ENCODE data around the gene PHB1. TPM values are rescaled to one million over a fixed set of nuclear protein-coding genes. Genes with fewer than 3 reads are reported as not detected.
"Not testable (repeated sequence)": the region's sequence is repeated elsewhere in the genome, so short reads cannot be mapped to it uniquely, and the experiment has no call there.

Gene PHB1
- total RNA-seq, 1 donor from 2014 or later: 47.7 TPM

DNA sequence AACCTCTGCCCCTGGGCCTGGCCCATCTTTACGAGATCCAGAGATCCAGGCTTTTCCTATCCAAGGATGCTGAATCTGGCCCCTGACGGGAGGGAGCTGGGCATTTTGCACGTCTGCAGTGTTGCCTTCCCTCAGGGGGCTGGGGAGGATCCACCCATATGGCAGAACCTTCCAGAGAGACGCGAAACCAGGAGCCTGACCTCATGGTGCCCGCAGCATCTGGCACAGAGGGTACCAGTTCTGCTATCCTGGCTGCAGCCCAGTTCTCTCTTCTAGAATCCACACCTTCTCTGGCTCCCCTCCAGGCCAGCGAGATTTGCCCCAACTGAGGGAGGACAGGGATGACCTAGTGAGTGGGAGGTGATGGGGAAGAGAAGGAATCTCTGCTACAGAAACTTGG lies 32.1 kb downstream of the PHB1 start:
- FAIRE-seq (no peak), DNase-seq (ENCODE audit: low spot score in 2 of 2) (no peak)

DNA sequence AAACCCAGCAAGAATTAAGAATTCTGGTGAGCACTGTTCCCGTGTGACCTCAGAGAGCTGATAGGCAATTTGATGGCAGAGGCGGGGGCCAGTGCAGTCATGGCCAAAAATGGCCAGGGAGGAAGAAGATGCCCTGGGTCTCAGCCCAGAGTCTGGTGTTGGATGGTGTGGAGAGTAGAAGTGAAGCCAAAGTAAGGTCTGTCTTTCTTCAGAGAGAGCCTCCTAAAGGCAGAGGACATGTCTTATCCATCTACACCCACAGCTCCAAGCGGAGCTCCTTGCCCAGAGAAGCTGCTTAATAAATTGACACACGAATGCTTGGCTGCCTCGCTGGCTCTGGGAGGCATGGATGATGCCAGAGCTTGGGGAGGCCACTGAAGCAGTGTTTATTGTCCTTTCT lies 32.9 kb downstream of the PHB1 start:
- FAIRE-seq: no peak
- DNase-seq (ENCODE audit: low spot score in 2 of 2): no peak

DNA sequence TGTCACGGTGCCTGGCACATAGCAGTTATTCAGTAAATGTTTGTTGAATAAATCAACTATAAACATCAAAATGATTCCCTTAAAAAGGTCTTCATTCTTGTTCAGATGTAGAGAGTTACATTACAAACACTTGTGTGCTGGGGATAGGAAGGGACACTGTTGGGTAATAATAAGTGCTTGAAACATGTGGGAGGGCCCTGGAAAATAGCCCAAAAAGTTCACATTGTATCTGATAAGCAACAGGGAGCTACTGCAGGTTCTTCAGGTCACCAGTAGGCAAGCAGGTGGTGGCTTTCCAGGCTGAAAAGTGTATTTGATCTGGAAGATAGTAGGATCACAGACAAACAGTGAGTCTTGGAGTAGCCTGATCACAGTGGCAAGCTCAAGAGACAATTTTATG lies 33.6 kb downstream of the PHB1 start:
- FAIRE-seq: no peak
- DNase-seq (ENCODE audit: low spot score in 2 of 2): no peak

DNA sequence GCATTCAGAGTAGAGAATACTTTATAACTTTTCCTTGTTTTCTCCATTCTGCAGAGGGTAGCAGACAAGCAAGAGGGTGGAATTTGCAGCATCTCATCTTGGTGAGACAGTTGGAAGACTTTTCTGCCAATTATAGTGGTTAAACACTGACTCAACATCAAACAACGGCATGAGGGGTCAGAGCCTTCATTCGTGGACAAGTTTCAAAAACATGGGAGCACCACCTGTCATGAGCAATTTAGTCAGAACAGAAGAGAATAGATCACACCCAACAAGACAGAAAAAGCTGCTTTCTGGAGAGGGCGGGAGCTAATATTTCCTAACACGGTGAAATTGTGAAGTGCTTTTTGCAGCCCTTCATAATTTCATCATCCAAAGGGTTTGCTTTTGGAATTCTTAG lies 34.8 kb downstream of the PHB1 start:
- FAIRE-seq (no peak), DNase-seq (ENCODE audit: low spot score in 2 of 2) (no peak)

DNA sequence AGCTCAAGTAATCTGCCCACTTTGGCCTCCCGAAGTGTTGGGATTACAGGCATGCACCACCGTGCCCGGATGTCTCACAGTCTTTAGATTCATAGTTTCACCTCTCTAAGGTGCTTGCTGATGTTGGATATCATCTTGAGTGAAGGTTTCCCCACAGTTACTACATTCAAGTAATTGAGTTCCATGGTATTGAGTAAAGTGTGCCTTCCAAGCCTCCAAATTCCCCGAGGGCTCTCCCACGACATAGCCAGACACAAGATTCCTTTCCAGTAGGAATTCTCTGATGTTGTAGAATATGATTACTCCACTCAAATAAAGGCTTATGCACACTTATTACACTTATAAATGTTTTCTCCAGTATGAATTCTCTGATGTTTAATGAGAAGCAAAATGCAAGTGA lies 36.4 kb downstream of the PHB1 start:
- no peak for DNase-seq (ENCODE audit: low spot score in 2 of 2)
- no peak for FAIRE-seq

DNA sequence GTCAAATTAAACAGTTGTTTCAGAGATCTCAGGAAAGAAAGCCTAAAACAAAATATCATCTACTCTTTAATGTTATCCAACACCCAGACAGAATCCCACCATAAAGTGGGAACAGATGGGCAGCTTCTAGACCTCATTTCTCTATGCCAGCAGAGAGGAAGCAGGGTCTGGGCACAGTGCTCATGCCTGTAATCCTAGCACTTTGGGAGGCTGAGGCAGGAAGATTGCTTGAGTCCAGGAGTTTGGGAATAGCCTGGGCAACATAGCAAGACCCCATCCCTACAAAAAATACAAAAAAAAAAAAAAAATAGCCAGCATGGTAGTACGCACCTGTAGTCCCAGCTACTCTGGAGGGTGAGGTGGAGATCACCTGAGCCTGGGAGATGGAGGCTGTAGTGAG lies 39.1 kb downstream of the PHB1 start:
- FAIRE-seq (no peak), DNase-seq (ENCODE audit: low spot score in 2 of 2) (no peak)

DNA sequence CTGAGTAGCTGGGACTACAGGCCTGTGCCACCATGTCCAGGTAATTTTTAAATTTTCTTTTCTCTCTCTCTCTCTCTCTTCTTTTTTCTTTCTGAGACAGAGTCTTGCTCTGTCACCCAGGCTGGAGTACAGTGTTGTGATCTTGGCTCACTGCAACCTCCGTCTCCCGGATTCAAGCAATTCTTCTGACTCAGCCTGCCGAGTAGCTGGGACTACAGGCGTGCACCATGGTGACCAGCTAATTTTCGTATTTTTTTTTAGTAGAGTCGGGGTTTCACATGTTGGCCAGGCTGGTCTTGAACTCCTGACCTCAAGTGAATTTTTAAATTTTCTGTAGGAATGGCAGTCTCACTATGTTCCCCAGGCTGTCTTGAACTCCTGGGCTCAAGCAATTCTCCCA lies 41.6 kb downstream of the PHB1 start:
- no peak for FAIRE-seq

DNA sequence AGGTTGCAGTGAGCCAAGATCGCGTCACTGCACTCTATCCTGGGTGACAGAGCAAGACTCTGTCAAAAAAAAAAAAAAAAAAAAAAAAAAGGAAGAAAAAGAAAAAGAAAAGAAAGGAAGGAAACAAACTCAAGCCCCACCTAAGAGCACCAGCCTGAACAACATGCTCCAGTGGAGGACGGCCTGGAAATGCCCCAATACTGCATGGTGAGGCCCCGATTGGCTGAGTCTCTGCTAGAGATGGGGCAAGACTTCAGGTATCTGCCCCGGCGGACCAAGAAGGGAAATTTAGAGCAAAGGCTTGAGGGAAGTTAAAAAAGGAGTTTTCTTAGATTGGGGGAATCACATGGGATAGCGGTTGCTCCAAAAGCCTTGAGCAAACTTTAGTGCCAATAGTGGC lies 42.3 kb downstream of the PHB1 start:
- FAIRE-seq: no peak
- DNase-seq (ENCODE audit: low spot score in 2 of 2): no peak

More for the DNA sequence above, 41.6 kb downstream of the PHB1 start:
- no peak for DNase-seq (ENCODE audit: low spot score in 2 of 2)

DNA sequence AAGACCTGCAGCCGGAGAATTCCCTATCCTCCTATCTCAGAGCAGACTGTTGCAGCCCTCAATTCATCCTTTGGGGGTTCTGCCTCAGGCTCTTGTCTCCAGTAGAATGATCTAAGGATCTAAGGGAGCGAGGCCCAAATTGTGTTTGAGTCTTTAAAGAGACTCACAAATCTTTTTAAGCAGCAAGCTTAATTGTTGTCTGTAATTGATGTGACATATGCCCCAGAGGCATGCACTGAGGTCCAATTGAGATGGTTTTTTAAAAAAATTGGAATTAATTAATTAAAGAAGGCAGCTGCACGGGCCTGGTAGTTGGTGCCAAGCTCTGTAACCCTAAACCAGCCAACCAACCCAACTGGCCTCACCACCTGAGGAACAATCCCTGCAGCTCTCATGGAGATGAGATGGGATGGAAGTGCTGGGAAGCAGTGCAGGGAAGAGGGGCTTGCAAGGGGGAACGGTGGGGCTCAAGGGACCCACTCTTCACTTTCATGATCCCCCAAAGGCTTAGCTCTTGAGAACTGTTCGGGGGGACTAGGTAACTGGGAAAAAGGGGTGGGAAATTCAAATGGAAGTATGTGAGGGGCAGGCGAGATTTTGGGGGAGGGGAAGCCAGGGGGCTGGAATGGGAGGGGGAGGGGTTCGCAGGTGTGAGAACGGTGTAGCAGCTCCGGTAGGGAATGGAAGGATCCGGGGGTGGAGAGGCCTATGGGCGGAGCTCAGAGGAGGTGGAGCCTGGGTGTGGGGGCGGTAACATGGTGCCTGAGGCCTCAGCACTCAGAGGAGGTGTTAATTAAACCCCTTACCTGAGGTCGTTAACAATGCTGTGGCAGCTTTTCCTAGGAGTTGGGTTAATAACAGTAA lies 43.5 kb downstream of the PHB1 start:
- FAIRE-seq (no peak), DNase-seq (ENCODE audit: low spot score in 2 of 2) (no peak)

DNA sequence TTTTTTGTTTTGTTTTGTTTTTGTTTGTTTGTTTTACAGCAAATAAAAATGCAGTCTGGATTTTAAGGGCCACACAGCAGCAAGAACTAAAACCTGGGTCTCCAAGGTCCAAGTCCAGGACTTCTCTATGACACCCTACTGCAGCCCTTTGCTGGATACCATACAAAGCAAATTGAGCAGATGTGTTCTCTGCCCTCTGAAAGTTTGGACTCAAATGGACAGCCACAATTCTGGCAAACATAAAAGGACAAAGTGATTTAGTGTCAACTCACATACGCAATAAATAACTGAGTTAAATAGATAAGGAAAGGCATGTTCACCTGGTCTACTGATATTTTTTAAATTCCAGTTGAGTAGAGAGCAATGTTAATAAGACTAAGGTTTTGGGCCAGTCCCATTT lies 44.9 kb downstream of the PHB1 start:
- FAIRE-seq: no peak

DNA sequence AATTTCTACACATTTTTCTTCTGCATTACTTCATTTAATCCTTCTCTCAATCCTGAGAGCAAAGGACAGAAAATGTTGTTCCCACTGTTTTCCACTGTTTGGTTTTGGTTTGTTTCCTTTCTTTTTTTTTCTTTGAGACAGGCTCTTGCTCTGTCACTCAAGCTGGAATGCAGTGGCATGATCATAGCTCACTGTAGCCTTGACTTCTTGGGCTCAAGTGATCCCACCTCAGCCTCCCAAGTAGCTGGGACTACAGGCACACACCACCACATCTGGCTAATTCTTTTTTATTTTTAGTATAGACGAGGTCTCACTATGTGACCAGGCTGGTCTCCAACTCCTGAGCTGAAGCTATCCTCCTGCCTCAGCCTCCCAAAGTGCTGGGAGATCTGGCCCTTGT lies 45.6 kb downstream of the PHB1 start:
- DNase-seq (ENCODE audit: low spot score in 2 of 2): no peak
- FAIRE-seq: no peak

More for the DNA sequence above, 44.9 kb downstream of the PHB1 start:
- no peak for DNase-seq (ENCODE audit: low spot score in 2 of 2)

DNA sequence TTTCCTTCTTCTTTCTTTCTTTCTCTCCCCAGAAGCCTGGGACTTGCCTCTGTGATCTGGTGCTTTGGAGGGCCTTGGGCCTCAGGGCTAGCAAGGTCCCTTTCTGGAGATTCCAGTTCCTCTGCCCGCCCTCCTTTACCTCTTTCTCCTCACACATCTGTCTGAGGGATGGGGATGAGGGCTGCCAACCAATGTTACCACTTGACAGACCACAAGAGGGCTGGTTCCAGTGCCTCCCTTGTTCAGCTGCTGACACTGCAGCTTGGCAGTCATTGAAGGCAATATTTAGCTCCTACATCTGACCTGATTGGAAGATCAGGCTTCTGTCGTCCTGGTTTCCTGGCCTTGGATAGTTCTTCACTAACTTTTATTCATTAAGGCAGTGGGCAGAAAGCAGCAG lies 49.0 kb downstream of the PHB1 start:
- no peak for FAIRE-seq

DNA sequence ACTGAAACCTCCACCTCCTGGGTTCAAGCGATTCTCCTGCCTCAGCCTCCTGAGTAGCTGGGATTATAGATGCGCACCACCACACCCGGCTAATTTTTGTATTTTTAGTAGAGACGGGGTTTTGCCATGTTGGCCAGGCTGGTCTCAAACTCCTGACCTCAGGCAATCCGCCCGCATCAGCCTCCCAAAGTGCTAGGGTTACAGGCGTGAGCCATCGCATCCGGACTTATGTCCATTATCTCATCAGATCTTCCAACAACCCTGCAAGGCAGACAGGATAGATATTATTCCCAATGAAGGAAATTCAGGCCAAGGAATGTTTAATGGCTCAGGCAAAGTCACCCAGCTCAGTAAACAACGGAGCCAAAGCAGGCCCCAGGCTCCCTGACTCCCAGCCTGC lies 49.6 kb downstream of the PHB1 start:
- DNase-seq (ENCODE audit: low spot score in 2 of 2); FAIRE-seq: not testable (repeated sequence)

More for the DNA sequence above, 49.0 kb downstream of the PHB1 start:
- DNase-seq (ENCODE audit: low spot score in 2 of 2): no peak

DNA sequence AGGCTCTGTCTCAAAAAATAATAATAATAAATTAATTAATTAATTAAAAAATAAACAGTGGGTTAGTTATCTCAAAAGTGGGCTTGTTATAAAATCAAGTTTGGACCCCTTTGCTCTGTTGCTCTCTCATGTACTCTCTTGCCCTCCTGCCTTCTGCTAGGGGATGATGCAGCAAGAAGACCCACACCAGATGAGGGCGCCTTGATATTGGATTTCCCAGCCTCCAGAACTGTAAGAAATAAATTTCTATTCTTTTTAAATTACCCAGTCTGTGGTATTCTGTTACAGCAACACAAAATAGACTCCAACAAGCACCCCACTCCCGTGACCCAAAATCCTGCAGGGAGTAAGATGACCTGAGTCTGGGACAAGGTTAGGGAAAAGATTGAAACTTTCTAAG lies 50.6 kb downstream of the PHB1 start:
- no peak for DNase-seq (ENCODE audit: low spot score in 2 of 2)
- no peak for FAIRE-seq

DNA sequence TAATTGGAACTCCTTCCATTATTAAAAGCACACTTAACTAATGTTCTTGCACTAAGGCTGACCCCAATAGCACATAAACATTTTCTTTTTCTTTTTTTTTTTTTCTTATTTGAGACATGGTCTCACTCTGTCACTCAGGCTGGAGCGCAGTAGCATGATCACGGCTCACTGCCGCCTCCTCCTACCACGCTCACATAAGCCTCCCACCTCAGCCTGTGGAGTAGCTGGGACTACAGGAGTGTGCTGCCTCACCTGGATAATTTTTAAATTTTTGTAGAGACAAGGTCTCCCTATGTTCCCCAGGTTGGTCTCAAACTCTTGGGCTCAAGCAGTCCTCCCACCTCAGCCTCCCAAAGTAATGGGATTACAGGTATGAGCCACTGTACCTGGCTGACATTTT lies 51.4 kb downstream of the PHB1 start:
- FAIRE-seq (no peak), DNase-seq (ENCODE audit: low spot score in 2 of 2) (no peak)

DNA sequence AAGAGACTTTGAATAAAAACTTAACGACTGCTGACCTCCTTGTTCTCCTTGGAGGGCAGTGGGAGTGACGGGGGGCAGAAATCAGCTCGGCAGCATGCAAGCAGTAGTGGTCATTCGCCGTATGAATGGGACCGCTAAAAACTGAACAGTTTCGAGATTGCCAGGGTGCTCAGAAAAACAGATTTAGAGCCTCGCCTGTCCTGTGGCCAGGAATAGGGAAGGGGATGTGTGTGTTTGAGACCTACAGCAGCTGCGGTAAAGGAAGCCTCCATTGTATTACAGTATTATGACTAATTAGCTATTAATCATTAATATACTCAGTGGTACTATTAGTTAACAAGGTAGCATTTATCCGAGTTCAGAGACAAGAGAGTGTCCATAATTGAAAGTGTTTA lies 52.0 kb downstream of the PHB1 start:
- peak in 1 of 2 donors; percentile 24 for DNase-seq (ENCODE audit: low spot score in 2 of 2)
- FAIRE-seq: no peak

DNA sequence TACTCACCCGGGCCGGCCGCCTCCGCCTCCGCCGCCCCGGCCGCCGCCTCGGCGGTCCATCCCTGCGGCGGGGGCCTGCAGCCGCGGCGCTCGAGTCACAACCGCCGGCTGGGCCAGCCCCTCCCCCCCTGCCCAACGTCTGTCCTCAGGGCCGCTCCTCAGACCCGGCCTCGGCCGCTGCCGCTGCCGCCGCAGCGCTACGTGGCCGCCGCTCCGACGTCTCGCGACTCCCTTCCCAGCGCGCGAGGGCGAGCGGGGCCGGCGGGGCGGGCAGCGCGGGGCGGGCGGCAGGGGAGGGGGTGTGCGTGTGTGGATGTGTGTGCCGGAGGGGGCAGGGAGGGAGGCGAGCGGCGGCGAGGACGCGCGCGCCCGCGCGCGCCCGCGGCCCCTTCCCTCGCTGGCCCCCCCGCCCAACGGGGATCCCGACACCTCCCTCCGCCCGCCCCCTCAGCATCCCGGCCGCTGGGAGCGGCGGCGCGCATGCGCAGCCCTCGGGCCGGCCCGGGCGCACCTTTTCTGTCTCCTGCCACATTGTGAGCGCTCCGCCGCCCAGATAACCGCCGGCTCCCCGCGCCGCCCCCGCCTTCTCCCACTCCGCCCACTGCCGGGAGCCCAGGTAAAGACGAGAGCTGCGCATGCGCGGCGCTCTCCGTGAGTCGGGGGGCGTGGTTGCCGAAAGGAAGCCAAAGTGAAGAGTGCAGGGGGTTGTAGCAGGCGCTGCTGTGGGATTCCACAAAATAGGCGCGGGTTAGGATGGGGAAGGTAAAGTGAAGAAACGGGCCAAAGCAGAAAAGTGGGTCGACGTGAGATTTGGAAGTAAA lies 52.6 kb downstream of the PHB1 start, which contains the start of gene ZNF652:
TSS of gene ZNF652 (minus strand) at position 349 of the 821 bp plus-strand sequence. CDS start 44,525 bp downstream, outside the sequence.
- FAIRE-seq: no peak

DNA sequence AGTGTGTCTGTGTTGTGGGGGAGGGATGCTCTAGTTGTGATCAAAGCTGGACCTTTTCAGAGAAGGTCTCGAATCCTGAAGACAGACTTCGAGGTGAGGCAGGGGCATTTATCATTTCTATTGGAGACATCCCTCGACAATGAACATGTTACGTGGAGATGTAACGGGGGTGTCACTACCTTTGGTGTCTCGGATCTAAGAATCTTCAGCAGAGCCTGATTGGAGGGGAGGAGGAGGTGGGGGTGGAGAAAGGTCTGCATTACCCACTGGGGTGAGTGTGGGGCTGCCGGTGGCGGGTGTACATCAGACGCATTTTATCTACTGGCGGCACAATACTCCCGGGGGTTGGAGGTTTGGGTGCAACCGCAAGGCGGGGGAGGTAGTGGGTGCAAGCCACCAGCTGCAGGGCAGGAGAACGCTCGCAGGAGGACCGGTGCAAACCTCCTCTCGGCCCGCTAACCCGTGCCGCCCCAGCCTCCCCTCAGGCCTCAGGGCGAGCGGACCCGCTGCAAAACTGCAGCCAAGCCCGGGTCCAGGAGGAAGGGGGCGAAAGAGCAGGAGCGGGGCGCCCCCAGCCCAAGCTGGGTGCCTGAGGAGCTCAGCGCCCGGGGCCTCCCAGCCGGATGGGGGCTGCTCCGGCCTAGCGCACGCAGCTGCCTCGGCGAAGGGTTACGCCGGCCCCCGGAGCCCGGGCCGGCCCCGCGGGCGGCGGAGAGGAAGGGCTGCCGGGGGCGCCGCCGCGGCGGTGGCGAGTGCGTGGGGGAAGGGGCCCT lies 53.4 kb downstream of the PHB1 start:
- DNase-seq (ENCODE audit: low spot score in 2 of 2): peak; percentile 33 to 49
- no peak for FAIRE-seq

More for the DNA sequence above, 52.6 kb downstream of the PHB1 start, which contains the start of gene ZNF652:
- DNase-seq (ENCODE audit: low spot score in 2 of 2): peak; percentile 96 to 97

DNA sequence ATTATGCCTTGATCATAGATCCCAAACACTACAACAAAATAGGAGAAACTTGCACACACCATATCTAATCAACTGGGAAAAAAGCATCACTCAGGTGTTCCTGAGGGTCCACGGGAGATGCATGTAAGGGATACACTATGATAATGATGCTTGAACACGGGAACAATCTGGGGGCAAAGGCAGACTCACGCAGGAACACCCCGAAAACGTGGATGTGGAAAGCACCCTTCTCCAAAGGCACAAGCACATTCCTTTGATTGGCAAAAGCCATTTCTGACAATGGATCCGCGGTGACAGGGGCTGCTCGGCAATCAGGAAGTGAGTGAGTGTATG lies 53.9 kb downstream of the PHB1 start:
- FAIRE-seq (no peak), DNase-seq (ENCODE audit: low spot score in 2 of 2) (no peak)

DNA sequence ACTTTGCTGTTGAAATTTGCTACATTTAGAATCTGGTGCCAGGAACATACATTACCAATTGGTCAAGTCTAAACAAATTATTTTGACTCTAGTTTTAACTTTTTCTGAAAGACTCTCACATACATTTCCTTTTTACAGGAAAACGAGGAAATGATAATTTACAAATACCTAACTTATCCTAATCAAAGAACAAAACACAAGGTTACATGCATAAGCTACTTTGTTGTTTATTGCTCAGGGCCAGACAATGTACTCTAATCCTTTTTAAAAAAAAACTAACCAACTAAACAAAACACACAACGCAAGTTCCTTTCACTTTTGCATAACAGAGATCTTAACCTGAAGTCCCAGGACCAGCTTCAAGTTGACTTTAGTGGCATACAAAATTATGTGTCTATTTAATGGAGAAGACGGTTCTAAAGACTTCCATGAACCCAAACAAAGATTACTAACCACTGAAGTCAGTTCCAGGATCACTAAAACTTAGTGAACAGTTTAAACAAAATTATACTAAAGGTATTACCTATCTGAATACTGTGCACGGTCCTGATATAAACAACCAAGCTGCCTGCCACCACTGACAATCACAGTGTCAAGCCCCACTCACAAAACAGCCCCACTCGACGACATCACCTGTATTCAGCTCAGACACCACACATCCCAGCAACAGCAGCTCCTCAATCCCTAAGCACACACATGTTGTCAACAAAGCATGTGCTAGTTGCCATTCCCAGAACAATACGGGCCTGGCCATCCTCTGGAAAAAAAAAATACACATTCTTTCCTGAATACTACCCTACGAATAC lies 54.5 kb downstream of the PHB1 start:
- FAIRE-seq (no peak), DNase-seq (ENCODE audit: low spot score in 2 of 2) (peak in 1 of 2 donors; percentile 29)

All from frontal cortex (tissue), 4 donors.